GM19043 (cell line): Measurements from ENCODE around the gene RABGGTA.
"Not testable (repeated sequence)": the region's sequence is repeated elsewhere in the genome, so short reads cannot be mapped to it uniquely, and the experiment has no call there.

Experiments used
- ATAC-seq: cut with Tn5 transposase; IDR thresholded peaks from one replicate; pipeline ENCODE4 v1.9.1; 2021; ENCODE audit warnings: low read depth; ENCODE audit not compliant: unreplicated experiment

RABGGTA gene

GRCh38 chr14:24245350-24245749 lies 26.0 kb downstream of the RABGGTA start:
- ATAC-seq: not testable (repeated sequence)

GRCh38 chr14:24243336-24243836 lies 28.0 kb downstream of the RABGGTA start:
- no peak for ATAC-seq

DNA sequence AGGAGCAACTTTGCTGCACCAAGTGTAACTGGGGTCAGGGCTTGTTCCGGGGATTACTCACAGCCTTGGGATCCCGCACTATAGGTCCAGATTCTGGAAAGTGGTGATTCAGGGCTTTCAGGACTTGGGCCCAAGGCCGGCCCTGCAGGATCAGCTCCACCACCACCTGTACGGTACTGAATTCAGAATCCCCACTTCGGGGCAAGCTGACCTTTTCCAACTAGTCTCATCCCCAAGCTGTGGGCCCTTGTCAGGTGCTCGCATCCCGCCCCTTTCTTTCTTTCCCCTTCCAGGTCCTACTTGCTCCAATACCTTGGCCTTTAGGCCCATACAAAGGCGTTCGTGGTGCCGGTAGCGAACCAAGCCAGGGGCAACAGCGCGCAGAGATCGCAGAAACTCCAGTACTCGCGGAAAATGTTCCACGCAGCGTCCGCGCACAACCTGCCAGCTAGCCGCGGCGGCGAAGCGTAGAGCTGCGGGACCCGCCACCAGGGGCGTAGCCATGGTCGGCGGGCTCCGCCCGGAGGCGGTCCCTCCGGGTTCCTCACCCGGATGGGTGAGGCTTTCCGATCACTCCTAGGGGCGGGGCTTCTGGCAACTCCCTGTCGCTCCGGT lies 29.5 kb downstream of the RABGGTA start:
- peak; percentile 69 for ATAC-seq

- ATAC-seq: no peak
Measured at GRCh38 chr14:24240110-24240918, 31.1 kb downstream of the RABGGTA start.

DNA sequence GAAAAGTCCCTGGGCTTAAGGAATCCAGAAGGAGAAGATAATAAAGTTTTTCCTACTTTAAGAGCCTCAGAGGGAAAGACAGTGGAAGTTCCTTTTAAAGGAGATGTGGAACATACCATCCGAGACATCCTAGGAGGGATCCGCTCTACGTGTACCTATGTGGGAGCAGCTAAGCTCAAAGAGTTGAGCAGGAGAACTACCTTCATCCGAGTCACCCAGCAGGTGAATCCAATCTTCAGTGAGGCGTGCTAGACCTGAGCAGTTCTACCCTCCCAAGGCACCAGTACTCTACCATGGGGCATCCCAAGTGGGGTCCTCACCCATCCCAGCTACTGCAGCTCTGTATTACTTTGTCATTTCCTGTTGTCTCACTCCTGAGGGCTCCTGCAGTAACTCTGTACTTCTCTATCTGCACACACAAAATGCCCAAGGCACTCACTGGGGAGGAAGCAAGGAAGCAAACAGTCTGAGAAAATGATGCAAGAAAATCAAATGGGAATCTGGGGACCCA lies 32.8 kb downstream of the RABGGTA start:
- ATAC-seq: no peak

- ATAC-seq: no peak
Measured at GRCh38 chr14:24238123-24238522, 33.3 kb downstream of the RABGGTA start.

- no peak for ATAC-seq
Measured at GRCh38 chr14:24237463-24237955, 33.9 kb downstream of the RABGGTA start.

GRCh38 chr14:24236689-24237462 lies 34.5 kb downstream of the RABGGTA start:
- ATAC-seq: no peak

DNA sequence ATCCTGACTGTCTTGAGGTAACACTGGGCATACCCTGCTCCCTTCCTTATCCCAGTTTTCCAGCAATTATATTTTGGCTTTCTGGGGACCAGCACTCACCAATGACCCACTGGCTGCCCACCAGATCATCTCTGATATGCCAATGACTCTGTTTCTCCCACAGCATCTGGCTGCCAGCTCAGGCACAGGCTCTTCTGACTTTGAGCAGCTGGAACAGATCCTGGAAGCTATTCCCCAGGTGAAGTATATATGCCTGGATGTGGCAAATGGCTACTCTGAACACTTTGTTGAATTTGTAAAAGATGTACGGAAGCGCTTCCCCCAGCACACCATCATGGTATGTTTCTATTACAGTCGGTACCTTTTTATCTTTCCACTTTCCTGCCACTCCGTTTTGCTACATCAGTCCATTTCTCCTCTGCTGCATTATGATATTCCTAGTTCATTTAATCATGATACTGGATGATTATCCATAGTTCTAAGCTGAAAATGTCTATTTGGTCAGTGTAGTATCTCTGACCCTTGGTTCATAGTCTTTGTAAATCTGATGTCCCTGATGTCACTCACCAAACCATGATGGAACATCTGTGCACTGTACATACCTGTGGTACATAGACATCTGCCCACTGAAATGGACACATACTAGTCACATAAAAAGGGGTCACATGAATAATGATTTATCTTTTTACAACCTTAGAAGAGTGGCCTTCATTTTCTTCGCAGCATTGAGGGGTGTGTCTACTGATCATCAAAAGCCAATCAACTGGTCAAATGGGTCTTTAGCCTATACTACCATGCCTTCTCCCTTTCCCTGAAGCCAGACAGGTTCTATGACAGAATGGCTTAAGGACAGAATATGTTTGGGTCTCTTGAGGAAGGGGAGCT lies 35.4 kb downstream of the RABGGTA start:
- no peak for ATAC-seq

DNA sequence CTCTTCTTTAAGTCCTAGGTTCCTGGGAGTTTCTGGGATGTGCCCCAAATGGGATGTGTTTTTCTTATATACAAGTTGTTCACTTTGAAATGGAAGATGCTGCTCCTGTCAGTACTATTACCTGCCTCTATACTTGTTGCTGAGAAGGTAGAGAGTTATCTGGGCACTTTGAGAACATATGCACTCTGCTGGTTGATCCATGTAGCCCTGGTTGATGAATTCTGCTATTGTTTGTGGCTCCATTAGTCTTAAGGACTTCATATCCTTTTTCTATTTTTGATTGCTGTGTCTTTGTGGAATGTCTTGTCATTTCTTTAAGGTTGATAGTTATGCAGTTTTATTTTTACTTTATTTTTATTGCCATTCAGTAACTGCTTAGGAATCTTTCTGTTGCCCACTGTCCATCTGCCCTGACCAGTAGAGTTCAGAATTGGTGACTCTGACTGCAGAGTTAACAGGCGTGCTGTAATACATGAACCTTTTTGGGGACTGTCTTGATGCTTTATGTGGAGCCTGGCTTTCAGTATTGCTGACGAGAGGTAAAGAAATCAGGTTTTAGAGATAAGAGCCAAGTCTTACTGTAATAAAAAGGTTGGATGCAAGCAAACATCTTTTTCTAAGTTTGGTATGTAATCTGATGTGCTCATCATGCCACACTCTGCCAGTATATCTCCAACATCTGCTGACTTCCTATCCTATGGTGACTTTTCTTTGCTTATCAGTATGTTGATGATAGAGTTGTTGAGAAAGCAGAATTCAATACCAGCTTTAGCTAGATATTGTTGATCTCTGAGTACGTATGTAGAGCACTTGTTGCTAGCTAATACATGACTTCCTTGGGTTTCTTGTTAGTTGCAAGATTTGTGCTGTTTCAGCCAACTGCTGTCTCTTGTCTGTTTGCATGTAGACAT lies 37.0 kb downstream of the RABGGTA start:
- no peak for ATAC-seq

DNA sequence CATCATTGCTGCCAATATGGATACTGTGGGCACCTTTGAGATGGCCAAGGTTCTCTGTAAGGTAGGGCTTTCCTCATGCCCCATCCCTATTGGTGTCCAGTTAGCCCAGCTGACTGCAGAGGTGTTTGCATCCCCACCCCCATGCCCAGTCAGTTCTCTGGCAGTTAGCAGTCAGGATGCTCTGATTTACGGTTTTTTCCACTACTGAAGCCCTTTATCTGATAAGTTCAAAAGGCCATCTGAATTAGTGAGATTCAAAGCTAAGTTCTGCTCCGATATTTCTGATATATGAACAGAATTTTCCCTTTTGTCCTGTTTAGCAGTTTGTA lies 37.9 kb downstream of the RABGGTA start:
- ATAC-seq: no peak

- ATAC-seq: peak; percentile 50
Measured at GRCh38 chr14:24232645-24233537, 38.5 kb downstream of the RABGGTA start, which contains the start of gene GMPR2. GMPR2 (plus strand) TSS chr14:24232929; CDS start chr14:24233254, 325 bp downstream.

GRCh38 chr14:24232121-24232644 lies 39.2 kb downstream of the RABGGTA start, which contains the start of gene NEDD8:
NEDD8 (minus strand) TSS chr14:24232367; CDS start chr14:24232267, 100 bp downstream.
- ATAC-seq: peak; percentile 71

GRCh38 chr14:24231263-24232120 lies 39.9 kb downstream of the RABGGTA start:
- ATAC-seq: no peak

GRCh38 chr14:24228902-24229301 lies 42.5 kb downstream of the RABGGTA start:
- no peak for ATAC-seq

DNA sequence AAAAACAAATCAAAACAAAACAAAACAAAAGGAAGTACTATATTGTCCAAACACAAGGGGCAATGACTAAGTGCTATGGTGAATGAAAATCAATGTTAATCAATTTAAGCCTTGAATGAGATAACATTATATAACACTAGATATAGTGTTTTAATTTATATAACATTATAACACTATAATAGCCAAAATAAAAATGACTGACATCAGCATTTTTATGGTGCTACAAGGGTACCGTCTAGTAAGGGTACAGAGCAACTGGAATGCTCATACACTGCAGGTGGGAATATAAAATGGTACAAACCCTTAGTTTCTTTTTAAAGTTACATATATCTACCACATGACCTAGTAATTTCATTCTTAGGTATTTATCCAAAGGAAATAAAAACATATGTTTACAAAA lies 44.9 kb downstream of the RABGGTA start:
- ATAC-seq: no peak
